Subcutaneous adipose tissue (tissue), 4 donors: Measurements from ENCODE around the gene MKI67. TPM values are rescaled to one million over a fixed set of nuclear protein-coding genes. Genes with fewer than 3 reads are reported as not detected.

Experiments used
- CTCF ChIP-seq: fragments of 450-650 bp; IDR thresholded peaks from one replicate; pipeline ENCODE4 v1.5.1; 2016; ENCODE audit warnings: low read depth, mild to moderate bottlenecking, control low read depth, antibody characterized with exemption, moderate library complexity
- total RNA-seq, 4 donors: library from RNA; depleted of rRNA; stranded (reverse); fragments of >200 nt; gene quantifications; one replicate each; pipeline ENCODE4 v1.1.0, GENCODE V29; 2016

The MKI67 gene
- total RNA-seq: 1 to 10 TPM in 2 of 4 donors, under 1 TPM in 2; 0.49 to 6.5 (median 3.1) TPM

- no peak for TF ChIP-seq CTCF
Measured at GRCh38 chr10:128125944-128126764, at the start of gene MKI67. TSS of gene MKI67 (minus strand) at chr10:128126423. CDS start at chr10:128125667, 756 bp downstream.

- no peak for TF ChIP-seq CTCF
Measured at GRCh38 chr10:128174581-128175559, 48.6 kb upstream of the MKI67 start.

GRCh38 chr10:128173386-128173785 lies 47.2 kb upstream of the MKI67 start:
- no peak for TF ChIP-seq CTCF

- no peak for TF ChIP-seq CTCF
Measured at GRCh38 chr10:128172756-128173155, 46.5 kb upstream of the MKI67 start.

- TF ChIP-seq CTCF: no peak
Measured at GRCh38 chr10:128169811-128170379, 43.7 kb upstream of the MKI67 start.

GRCh38 chr10:128167926-128168520 lies 41.8 kb upstream of the MKI67 start:
- TF ChIP-seq CTCF: no peak
